Measurements from ENCODE around the gene RABL2B. TPM values are rescaled to one million over a fixed set of nuclear protein-coding genes. Genes with fewer than 3 reads are reported as not detected.

RABL2B gene
- total RNA-seq, 6 experiments from 2014 or later: 3.0 to 14.2 (median 9.5) TPM

DNA sequence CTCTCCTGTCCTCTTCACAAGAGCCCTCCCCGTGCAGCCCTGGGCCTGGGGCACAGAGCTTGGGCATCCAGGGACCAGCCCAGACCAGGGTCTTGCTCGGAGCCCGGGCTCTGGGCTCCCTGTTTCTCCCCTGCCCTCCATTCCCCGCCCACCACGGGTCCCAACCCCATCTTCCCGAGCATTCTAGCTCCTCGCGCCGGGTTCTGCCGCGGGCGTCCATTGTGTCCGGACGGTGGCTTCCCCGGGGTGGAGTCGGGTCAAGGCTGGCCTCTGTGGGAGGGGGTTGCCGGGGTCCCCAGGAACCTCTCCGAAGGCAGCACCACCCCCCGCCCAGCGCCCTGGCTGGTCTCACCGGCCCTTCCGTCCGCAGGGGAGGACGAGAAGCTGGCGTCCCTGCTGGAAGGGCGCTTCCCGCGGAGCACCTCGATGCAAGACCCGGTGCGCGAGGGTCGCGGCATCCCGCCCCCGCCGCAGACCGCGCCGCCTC, 63.6 kb downstream of the RABL2B start:
- no peak for ATAC-seq
- TF ChIP-seq POLR2A (IDR thresholded peaks at IDR 0.05): no peak
- TF ChIP-seq, protein P1, sequence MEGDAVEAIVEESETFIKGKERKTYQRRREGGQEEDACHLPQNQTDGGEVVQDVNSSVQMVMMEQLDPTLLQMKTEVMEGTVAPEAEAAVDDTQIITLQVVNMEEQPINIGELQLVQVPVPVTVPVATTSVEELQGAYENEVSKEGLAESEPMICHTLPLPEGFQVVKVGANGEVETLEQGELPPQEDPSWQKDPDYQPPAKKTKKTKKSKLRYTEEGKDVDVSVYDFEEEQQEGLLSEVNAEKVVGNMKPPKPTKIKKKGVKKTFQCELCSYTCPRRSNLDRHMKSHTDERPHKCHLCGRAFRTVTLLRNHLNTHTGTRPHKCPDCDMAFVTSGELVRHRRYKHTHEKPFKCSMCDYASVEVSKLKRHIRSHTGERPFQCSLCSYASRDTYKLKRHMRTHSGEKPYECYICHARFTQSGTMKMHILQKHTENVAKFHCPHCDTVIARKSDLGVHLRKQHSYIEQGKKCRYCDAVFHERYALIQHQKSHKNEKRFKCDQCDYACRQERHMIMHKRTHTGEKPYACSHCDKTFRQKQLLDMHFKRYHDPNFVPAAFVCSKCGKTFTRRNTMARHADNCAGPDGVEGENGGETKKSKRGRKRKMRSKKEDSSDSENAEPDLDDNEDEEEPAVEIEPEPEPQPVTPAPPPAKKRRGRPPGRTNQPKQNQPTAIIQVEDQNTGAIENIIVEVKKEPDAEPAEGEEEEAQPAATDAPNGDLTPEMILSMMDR (IDR thresholded peaks at IDR 0.05): no peak
- peaks cover 0 to 9% (median 3%) of the 10 kb centered on the region in 4 donors for H3K36me3 ChIP-seq
- H3K4me1 ChIP-seq: no peaks in the 10 kb centered on the region
- H3K27ac ChIP-seq: no peak overlapping the region
- no peak overlapping the region for H3K4me3 ChIP-seq
- DNase-seq: peak in 1 of 3 donors; percentile 49
- 100% methylated on average over 1 of the region's 40 CpGs for WGBS (ENCODE audit: insufficient coverage, low coverage, low lambda C conversion rate, missing lambda C conversion rate)
- no peaks in the 10 kb centered on the region for H3K9me3 ChIP-seq
- intact Hi-C loops (cut with DNase I): no loop called here
- H3K27me3 ChIP-seq: no peaks in the 10 kb centered on the region

DNA sequence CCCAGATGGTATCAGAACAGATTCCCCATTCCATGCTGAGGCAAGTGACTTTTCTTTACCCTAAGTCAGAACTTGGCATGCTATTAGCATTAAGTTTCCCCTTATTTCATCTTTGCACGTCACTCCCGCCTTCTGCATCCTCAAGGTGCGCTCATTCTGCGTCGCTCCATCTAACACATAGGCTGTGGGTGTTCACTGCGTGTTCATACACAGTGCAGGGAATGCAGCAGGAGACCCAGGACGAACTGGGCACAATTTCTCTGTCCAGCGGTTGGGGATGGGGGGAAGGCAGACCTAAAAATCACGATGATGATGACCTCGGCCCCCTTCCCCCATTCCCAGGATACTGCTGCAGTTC, 65.1 kb downstream of the RABL2B start:
- intact Hi-C loops (cut with DNase I): no loop called here

DNA sequence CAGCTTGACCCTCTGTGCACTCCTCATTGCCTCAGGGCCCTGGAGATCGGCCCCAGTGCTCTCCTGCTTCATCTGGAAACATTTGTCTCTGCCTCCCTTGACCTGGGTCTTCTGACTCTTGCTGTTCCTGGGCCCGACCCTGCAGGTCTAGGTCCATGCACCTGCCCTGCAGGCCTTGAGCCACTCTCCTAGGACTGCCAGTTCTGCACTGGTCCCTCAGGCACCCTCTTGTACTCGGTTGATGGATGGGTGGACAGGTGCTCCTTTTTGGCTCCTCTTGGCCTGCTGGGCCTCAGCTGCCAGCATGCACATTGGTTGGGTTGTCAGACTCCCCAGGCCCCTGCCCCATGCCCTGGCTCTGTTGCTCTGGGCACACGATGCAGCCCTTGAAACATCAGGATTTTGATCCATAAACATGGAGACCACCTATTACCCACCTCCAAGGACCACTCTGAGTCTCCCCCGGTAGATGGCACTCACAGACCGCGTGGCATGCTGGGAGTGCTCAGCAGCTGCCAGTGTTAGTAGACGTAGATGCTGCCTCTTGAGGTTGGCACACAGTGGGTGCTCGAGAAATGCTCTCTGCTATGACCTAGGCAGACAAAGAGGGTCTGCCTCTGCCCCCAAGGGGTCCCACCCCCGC, 65.6 kb downstream of the RABL2B start:
- DNase-seq (no peak), ATAC-seq (no peak)
- H3K4me1 ChIP-seq: no peaks in the 10 kb centered on the region
- H3K9me3 ChIP-seq: no peaks in the 10 kb centered on the region
- 91% methylated on average over 4 of the region's 10 CpGs for WGBS (ENCODE audit: insufficient coverage, low coverage, low lambda C conversion rate, missing lambda C conversion rate)
- no peaks in the 10 kb centered on the region for H3K27me3 ChIP-seq
- H3K27ac ChIP-seq: no peak overlapping the region
- TF ChIP-seq, protein P1 (IDR thresholded peaks at IDR 0.05): no peak
- TF ChIP-seq POLR2A (IDR thresholded peaks at IDR 0.05): no peak
- no peak overlapping the region for H3K4me3 ChIP-seq
- peaks cover 0 to 7% (median 0%) of the 10 kb centered on the region in 4 donors for H3K36me3 ChIP-seq
- intact Hi-C loops (cut with DNase I): no loop called here

More for the DNA sequence above, 65.1 kb downstream of the RABL2B start:
- Histone ChIP-seq H3K27me3 (no peaks in the 10 kb centered on the region), H3K4me1 (no peaks in the 10 kb centered on the region), H3K27ac (no peak overlapping the region), H3K4me3 (no peak overlapping the region), H3K36me3 (peaks cover 0 to 7% (median 0%) of the 10 kb centered on the region in 4 donors), H3K9me3 (no peaks in the 10 kb centered on the region)
- WGBS (ENCODE audit: insufficient coverage, low coverage, low lambda C conversion rate, missing lambda C conversion rate): 81% methylated on average over 10 of the region's 10 CpGs
- no peak for ATAC-seq
- no peak for DNase-seq
- TF ChIP-seq, protein P1 (IDR thresholded peaks at IDR 0.05): no peak
- TF ChIP-seq POLR2A (IDR thresholded peaks at IDR 0.05): no peak

Other genes starting within 250 kb of the RABL2B start
- 1 to 10 TPM in 2 of 6 experiments, under 1 TPM in 2, not detected in 2; 0.07 to 1.4 (median 0.62) TPM for gene KLHDC7B, start 237.7 kb downstream of the RABL2B start, total RNA-seq
- 1 to 10 TPM in 2 of 6 experiments, not detected in 4; 3.3 to 4.7 TPM for gene SYCE3, start 220.7 kb downstream of the RABL2B start, total RNA-seq
- 10 to 100 TPM in 5 of 6 experiments, 1 to 10 TPM in 1; 3.8 to 30.7 (median 13.0) TPM for gene CPT1B, start 205.2 kb downstream of the RABL2B start, total RNA-seq
- 10 to 100 TPM; 10.9 to 43.4 (median 26.7) TPM for gene CHKB, start 200.8 kb downstream of the RABL2B start, total RNA-seq
- 1 to 10 TPM in 1 of 6 experiments, under 1 TPM in 5; 0.15 to 1.7 (median 0.45) TPM for gene MAPK8IP2, start 182.8 kb downstream of the RABL2B start, total RNA-seq
- 10 to 100 TPM; 20.8 to 47.3 (median 38.6) TPM for gene ARSA, start 155.5 kb downstream of the RABL2B start, total RNA-seq
- 10 to 100 TPM in 5 of 6 experiments, 1 to 10 TPM in 1; 9.7 to 16.0 (median 14.8) TPM for gene SHANK3, start 110.8 kb downstream of the RABL2B start, total RNA-seq
- under 1 TPM in 5 of 6 experiments, not detected in 1; 0.34 to 0.84 (median 0.55) TPM for gene ACR, start 45.4 kb downstream of the RABL2B start, total RNA-seq

Data from right lobe of liver (tissue), 6 donors.